Non-pigmented ciliary epithelial cell (primary cell): ENCODE measurements around the gene WWC2.

Experiments
- DNase-seq: peaks from one replicate; pipeline ENCODE4 v3.0.0-alpha.2; 2010; ENCODE audit warnings: low read depth

Gene WWC2

DNA sequence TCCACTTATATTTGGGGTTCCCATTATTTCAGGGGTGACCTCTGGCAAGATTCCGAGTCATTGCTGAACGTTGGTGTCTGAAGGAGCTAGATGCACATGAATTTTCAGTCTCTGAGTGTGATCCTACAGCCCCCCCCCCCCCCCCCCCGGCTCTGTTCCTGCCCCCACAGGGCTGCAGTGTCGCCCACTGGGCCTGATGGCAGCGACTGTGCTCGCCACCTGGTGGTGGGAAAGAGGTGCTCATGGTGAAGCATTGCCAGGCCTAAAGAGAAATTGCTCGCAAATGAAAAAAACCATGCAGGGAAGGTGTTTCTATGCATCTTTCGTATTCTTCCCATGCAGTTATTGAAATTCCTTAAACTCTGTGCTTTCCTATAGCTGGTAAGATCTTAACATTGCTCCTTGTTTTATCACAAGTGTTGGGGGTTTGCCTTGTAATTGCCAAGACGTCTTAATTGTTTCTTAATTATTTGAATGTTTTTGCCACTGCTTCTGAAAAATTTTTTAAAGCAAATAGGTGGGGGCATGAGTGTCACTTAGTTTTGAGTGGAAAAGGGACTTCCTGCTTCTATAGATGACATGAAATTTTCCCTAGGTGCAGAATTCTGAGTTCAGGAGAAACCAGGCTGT lies 157.8 kb downstream of the WWC2 start:
- DNase-seq = no peak

DNA sequence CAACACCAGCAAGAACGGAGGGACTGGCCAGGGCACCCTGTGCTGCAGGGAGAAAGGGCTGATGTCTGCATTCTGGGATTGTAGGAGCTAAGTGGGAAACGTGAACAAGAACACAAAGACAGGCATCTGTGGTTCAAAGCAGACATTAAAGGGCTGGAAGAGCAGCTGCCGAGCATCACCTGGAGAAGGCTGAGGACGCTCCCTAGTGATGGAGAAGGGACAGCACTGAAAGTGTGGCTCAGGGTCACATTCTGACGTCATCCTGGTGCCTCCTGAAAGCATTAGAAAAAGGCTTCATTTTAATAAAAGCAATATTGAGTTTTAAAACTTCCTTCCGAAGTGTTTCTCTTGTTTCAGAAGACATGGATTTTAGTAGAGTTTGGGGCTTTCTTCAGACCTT lies 158.8 kb downstream of the WWC2 start:
- DNase-seq = no peak

DNA sequence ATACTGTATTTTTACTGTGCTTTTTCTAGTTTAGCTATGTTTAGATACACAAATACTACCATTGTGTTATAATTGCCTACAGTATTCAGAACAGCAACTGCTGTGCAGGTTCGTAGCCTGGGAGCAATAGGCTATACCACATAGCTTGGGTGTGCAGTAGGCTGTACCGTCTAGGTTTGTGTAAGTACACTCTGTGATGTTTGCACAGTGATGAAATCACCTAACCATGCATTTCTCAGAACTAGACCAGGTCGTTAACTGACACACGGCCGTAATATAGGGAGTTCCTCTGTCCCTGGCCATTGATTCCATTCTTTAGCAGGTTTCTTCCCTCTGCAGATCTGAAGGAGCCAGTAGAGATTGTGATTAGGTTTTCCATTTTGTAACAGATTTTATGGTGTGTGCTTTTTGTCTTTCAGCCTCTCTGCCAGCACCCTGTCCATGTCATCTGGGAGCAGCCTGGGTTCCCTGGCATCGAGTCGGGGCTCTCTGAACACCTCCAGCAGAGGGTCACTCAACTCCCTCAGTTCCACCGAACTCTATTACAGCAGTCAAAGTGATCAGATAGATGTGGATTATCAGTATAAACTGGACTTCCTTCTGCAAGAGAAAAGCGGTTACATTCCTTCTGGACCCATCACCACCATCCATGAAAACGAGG lies 161.6 kb downstream of the WWC2 start:
- no peak for DNase-seq

DNA sequence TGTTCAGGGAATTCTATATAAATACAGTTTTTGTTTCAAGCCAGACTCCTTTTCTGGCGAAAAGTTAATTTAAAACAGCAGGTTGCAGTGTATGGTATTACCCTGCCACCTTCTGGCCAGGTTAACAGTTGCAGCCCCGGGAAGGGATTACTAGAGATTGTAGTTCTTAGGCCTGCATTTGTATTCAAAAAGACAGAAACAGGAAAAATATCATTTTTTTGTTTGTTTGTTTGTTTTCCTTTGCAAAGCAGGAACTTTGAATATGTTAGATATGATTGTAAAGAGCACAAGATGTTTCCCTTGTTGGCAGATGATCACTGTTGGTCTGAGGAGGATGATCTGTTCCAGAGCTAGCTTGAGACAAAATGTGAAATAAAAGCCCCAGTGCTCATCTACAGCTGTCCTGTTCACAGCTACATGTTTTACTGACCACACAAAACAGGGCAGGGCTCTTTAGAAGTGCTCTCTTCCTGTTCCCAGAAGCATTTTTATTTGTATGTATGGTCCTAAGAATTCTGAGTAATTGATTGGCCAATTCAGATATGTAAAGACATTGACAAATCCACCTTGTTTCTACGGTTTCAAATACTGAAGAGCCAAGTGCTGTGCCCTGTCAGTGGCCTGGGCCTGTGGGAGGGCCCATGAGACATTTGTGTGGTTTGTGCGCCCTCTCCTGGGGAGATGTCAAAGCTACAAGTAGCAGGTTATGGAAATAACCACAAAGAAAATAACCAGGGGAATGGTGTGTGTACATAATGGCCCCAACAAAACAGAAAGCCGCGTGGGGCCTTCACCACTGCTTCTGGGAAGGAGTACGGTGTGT lies 163.1 kb downstream of the WWC2 start:
- DNase-seq = no peak

DNA sequence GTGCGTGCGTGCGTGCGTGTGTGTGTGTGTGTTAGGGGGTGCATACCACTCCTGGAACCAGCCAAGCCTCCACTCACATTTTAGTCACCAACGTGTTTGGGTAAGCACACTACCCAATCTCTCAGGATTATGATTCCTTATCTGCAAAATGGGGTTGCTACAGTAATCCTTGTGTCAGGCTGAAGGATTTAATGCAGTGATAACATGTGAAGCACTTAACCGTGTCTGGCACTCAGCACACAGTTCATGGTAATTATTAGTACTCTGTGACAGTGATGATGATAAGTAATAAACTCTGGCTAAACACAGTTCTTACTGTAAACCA lies 163.7 kb downstream of the WWC2 start:
- no peak for DNase-seq

DNA sequence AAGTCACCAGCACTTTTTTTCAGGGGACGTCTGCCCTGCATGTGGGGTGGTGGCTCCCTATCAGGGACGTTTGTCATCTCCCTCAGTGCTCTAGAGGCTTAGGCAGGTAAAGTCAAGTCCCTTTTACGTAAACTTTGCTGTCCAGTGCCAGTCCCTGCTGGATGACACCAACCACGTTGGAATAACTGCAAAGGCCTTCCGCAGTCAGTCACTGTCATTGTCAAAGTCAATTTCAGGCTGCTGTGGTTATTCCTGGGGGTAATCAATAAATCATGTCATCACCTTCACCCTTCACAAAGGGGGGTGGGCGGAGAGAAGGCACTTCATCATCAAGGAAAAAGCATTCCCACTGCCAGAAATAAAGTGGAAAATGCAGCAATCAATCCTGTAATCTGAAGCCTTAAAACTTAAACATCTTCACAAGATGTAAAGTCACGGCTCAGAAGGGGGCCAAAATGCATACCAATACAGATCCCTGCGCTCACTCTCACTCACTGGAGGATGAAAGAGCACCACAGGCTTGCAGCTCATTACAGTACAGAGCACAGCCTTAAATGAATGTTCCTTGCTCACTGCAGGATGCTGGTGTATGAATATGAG lies 164.8 kb downstream of the WWC2 start:
- no peak for DNase-seq

DNA sequence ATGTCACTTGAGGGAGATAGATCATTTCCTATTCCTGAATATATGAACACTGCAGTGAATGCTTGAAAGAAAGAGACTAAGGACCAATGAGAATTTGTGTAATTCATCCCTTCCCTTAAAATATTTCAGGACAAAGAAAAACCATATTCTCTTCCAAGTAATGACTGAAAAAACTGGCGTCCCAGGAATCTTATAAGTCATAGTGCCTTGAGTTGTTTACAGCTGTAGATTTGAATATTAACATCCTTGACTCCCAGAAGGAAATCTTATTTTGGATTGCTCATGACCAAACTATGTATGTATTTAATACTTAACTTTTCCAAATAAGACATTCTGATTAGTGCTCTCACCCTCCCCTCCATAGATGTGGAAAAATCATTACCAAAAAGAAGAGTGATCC lies 165.6 kb downstream of the WWC2 start:
- DNase-seq = no peak

DNA sequence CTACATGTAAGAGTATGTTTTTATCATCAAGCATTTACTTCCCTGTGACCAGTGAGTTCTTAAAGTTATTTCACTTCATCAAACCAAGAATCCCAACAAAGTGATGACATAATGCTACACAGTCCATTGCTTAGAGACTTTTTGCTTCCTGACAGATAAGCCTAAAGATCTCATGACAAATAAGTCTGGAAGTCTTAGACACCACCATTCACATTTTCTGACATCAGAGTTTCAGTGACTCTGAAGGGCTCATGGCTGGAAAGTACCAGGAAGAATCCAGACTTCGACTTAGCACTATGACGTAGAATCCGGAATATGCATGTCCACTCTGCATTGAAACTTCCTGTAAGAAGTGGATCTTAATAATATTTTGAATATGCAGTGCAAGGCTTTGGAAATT lies 167.3 kb downstream of the WWC2 start:
- no peak for DNase-seq

DNA sequence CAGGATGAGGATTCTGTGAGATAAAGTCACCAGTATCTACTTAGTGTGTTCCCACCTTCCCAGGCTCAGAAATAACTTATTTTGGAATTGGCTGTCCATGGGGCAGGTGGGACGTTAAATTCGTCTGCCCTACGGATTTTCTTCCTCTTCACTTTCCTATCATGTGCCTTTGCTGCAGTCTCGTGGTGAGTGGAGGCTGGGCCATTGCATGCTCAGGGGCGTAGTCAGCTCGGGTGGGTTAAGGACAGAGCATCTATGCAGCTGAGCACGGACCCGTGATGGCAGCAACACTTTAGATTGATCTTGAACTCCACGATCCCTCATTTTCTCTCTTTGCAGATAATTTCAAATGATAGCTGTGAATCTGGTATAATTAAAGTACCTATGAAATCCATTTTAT lies 169.5 kb downstream of the WWC2 start:
- no peak for DNase-seq

DNA sequence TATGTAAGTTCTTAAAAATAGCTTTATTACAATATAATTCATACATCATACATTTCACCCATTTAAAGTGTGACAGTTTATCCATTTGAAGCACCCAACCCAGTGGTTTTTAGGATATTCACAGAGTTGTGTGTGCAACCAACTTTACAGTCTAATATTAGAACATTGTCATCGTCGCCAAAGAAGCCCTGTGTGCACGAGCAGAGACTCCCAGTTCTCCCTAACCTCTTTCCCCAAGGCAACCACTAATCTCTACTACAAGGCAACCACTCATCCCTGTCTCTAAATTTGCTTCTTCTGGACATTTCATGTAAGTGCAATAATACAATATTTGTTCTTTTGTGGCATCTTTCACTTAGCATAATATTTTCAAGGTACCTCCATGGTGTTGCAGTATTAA lies 173.3 kb downstream of the WWC2 start:
- no peak for DNase-seq

DNA sequence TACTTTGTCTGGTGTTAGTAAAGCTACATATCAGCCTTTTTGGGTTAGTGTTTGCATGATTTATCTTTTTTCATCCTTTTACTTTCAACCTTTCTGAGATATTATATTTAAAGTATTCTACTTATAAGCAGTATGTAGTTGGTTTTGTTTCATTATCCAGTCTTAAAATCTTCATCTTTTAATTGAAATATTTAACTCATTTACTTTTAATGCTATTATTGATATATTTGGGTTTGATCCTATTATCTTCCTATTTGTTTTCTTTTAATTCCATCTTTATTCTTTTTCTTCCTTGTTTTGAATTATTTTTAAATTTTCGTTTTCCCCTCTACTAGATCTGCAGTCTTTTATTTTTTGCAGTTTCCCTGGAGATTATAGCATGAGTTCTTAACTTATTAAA lies 177.0 kb downstream of the WWC2 start:
- DNase-seq = no peak

DNA sequence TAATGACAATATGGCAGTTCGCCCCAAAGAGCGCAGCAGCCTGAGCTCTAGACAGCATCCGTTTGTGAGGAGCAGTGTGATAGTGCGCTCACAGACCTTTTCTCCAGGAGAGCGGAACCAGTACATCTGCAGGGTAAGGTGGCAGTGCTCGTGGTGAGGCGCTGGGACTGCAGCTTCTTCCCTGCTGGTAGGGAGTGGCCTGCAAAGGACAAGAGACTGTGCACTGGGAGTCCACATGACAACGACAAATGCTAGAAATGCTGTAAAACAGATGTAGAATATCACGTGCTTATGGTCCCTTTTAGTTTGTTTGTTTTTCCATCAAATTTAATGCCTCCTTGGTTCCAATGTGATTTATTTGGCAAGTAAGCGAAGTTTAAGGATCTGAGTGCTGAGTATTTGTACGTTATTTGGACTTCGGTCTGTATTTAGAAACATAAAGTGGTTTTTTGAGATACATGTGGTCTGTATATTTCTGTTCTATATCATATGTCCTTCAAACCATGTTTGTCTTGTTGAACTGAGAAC lies 185.3 kb downstream of the WWC2 start:
- no peak for DNase-seq

DNA sequence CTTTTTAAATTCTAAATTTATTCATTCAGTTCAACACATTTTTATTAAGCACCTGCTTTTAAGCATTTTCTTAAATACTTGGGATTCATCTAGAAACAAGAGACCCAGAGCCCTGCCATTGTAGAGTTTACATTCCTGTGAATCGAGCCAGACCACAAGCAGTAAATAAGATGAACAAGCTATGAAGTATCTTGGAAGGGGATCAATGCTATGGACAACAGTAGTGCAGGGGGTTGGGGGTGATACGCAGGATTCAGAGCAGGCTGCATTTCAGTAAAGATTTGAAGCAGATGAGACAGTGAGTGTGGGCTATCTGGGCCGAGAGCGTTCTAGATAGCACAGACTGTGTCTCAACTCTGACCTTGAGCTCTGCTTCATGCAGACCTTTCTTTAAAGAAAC lies 185.9 kb downstream of the WWC2 start:
- DNase-seq = peak; percentile 42

DNA sequence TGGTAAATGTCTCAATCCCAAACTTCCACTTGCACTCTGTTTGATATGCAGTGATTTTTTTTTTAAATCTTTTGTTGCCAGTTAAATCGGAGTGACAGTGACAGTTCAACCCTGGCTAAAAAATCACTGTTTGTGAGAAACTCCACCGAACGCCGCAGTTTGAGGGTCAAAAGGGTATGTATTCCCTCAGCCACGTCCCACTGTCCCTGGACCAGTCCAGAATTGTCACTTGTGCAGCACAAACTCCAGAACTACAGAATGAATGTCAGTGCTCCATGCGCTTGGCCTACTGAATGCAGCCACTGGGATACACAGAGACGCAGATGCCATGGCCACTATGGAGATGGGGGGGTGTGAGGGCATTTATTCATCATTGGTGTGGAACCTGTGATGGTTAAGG lies 186.8 kb downstream of the WWC2 start:
- no peak for DNase-seq

DNA sequence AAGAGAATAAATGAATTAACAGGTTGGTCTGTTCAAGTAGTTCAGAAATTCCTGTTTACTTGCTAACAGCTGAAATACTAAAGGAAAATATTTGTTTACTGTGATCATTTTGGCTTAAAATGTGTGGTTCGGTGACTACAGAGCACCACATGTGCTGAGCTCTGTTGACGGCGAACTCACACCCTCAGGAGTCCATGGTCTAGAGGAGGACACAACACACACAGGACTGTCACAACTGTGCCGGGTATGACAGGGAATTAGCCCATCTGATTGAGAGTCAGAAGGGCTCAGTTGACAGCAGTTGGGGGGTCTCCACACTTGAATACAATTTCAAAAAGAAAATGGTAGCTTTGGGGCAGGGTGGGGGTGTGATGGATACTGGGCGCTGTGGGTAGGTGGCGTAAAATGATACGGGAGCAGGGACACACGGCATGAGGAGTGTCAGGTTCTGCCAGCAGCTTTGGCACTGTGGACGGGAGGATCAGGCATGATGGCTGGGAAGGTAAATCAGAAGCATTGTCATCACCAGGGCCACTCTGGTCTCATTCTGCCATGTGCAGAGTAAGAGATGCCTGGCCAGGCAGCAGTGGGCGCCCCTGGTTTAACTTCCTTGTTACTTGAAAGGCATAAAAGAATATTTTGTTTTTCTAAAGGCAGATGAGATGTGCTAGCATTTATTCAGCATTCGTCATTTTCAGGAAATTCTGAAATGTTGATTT lies 187.7 kb downstream of the WWC2 start:
- DNase-seq = no peak

DNA sequence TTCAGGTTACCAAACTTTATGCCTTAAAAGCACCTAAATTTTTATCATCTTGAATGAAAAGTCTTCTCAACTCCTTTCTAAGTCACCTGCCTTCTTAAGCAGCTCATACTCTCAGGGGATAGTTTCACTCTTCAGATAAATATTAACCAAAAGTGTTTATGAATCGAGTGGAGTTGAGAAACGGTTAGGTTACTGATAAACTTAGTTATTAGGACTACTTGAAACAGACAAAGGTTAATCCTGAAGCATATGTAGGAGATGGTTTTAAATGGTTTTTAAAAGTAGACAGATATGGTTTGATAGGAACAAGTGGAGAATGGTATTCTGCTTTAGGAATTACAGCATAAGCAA lies 188.2 kb downstream of the WWC2 start:
- DNase-seq = no peak

DNA sequence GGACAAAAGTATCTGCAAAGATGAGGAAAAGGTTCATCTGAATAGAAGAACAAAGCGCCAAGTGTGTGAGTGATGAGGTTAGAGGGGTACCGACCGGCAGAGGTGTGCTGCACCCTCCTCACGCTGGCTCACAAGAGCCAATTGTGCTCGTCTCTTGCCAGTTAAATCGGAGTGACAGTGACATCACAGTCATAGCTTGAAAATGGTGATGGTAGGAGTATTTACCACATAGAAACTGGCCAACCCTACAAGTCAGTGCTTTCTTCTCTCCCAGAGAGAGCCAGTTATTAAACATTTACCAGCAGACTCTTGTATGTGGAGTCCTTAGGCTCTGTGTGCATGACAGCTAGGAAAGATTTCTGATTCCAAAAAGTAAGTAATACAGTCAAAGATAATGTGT lies 188.6 kb downstream of the WWC2 start:
- DNase-seq = no peak

DNA sequence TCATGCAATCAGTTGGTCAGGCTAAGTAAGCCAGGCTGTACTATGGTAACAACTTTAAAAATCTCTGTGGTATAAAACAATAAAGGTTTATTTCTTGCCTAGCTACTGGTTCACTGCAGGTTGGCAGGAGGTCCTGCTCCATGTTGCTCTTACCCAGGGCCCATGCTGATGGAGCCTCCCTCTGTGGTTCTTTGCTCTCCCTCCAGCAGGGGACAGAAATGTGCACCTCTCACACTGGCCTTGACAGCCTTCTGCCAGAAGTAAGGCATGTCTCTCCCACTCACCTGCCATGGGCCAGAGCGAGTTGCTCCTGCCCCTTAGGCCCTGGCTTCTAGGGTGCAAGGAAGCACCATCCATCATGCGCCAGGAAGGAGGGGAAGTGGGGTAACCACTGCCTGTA lies 189.9 kb downstream of the WWC2 start:
- no peak for DNase-seq

DNA sequence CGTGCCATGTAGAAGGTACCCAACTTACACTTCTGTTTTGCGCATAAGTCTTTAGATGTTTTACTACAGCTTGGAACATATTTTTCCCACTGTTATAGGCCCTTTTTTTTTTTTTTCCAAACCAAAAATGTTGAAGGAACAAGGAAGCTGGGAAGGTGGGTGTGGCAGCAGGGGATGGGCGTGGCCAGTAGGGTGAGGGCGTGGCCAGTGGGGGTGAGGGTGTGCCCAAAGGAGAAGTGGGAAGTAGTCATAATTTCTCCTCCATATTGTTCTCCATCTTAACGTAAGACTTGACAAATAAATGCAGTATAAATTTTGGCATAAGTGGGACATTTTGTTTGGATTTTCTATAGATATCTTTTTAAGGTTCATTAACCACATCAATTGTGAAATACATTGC lies 190.6 kb downstream of the WWC2 start:
- DNase-seq = no peak

DNA sequence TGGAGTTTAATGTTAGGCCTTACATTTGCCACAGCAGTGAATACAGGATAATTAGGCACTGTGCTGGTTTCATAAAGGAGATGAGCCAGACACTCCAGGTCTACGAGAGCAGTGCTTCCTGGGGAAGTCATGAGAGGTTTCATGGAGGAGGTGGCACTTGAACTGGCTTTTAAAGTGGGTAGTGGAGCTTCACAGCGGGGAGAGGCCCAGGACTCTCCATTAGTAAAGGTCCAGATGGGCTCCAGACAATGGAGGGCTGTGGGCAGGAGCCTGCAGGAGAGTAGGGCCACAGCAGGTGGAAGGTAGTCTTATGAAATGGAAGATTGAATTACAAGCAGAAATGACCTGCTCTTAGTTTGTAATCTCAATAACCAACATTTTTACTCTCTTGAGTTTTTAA lies 192.0 kb downstream of the WWC2 start:
- no peak for DNase-seq

DNA sequence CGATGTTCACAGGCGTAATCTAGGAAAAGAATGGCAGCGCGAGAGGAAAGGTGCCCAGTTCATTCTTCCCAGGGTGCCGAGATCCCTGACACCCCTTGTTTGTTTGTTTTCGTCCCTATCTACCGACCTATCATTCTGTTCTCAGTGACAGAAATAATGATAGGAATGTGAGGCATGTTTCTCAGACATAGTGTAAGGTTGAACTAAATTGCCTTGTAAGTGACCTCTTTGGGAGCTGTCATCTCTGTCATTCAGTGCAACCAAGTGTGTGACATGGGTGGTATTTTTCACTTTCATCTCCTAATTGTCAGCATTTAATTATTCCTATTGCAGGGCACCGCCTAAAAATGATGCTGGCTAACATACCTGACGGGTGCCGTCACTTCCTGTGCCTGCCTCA lies 196.7 kb downstream of the WWC2 start:
- DNase-seq = no peak

DNA sequence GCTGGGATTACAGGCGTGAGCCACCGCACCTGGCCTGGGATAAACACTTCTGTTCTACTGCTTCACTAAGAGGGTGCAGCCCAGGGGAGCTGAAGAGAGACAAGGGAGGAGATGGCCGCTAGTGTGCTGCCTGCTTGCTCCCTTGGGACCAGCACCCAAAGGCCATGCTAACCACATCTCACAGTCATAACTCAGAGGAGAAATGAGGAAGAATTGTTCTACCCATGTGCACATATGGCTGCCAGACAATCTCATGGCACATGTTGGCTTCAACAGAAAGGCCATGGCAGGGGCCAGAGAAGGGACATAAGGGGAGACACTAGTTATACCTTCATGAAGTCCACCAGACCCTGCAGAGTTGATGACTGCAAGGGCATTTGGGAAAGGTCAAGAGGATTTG lies 198.6 kb downstream of the WWC2 start:
- no peak for DNase-seq
